CD4-positive, alpha-beta T cell treated with Interleukin-21 for 1 hour (primary cell): Measurements from ENCODE around the gene KRT72.

Experiments
- DNase-seq: peaks from one replicate; pipeline ENCODE4 v3.0.0-alpha.2; 2020

The KRT72 gene

GRCh38 chr12:52629281-52630007 lies 28.2 kb upstream of the KRT72 start:
- no peak for DNase-seq

DNA sequence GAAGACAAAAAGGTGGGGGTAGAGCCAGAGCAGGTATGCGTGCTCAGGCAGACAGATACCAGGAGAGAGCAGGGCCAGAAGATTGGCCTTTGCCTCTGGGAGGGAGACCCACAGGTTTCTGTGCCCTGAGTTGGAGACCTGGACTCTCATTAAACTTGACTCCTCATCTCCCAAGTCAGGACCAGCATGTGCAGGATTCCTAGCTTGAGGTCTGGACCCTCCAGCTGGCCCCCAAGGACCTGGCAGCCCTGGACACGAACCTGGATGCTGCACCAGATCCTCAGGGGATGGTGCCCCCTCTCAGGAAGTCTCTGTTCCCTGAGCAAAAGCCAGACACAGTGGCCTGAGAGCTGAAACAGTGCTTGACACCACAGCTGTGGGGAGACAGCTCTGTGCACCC lies 27.6 kb upstream of the KRT72 start:
- no peak for DNase-seq

- no peak for DNase-seq
Observed at GRCh38 chr12:52628111-52628507, 26.8 kb upstream of the KRT72 start.

DNA sequence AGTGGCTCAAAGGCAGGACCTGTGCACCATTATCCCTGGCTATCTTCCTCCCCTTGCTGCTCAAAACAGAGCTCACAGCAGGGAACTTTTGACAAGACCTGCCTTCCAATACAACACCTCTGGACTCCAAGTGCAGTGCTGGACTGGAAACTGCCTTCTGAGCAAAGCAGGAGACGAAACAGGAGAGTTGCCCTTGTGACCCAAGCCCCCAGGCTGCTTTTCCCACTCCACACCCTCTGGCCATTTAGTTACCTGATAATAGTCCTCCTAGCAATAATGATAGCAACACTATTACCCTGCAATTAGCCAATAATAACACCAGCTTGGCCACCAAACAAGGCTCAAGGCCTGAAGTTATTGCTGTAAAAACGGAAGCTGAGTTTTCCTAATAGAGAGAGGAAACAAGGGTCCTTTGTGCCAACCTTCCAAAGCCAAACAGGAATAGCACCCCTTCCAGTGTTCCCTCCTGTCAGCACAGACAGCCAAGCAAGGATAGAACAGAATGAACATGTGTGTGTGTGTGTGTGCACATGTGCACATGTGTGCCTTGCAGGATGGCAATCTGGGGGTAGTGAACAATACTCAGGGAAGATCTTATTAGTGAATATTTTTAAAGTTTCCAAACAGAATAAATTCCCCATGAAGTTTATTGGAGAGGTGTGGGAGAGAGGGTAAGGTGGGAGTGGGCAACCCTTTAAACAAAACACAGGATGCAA lies 26.3 kb upstream of the KRT72 start:
- DNase-seq, result no peak

- no peak for DNase-seq
Observed at GRCh38 chr12:52622349-52622748, 21.1 kb upstream of the KRT72 start.

- no peak for DNase-seq
Observed at GRCh38 chr12:52618866-52619265, 17.6 kb upstream of the KRT72 start.

DNA sequence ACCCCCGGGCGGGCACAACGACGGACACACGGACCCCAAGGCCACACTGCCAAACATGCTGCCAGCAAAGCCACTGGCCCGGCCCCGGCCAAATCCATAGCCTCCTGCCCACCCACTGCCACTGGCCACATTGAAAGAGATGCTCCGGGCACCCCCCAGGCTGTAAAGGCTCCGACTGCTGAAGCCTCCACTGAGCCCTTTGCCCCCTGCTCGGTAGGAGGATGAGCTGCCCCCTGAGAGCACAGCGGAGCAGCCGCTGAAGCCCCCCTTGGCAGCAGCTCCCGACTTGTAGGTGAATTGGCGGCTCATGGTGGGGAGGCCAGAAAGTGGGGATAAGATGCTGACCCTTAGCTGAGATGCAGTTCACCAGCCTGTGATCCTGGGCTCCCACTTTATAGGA lies 17.0 kb upstream of the KRT72 start, which contains the start of gene KRT73:
Gene KRT73, minus strand, starts transcription at position 344 of the 400 bp plus-strand sequence. Its CDS starts 35 bp downstream, at position 309.
- DNase-seq, result no peak

DNA sequence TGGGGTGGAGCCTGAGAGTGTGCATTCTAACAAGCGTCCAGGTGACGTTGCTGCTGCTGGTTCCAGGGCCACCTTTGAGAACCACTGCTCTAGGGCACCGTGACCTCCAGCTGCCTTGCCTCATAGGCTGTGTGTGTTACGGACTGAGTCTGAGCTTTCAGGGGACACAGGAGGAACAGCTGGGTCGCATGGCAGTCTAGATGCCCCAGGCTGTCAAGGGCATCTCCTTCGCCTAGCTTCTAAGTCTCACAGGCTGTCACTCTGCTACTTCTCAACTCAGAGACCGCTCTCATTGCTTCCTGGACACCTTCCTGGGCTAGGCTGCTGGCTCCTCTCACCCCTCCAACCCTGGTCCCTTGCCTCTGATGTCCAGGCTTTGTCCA lies 16.1 kb upstream of the KRT72 start:
- DNase-seq, result no peak

GRCh38 chr12:52616680-52617402 lies 15.6 kb upstream of the KRT72 start:
- DNase-seq, result no peak

GRCh38 chr12:52615912-52616311 lies 14.6 kb upstream of the KRT72 start:
- no peak for DNase-seq

GRCh38 chr12:52615208-52615868 lies 14.1 kb upstream of the KRT72 start:
- no peak for DNase-seq

DNA sequence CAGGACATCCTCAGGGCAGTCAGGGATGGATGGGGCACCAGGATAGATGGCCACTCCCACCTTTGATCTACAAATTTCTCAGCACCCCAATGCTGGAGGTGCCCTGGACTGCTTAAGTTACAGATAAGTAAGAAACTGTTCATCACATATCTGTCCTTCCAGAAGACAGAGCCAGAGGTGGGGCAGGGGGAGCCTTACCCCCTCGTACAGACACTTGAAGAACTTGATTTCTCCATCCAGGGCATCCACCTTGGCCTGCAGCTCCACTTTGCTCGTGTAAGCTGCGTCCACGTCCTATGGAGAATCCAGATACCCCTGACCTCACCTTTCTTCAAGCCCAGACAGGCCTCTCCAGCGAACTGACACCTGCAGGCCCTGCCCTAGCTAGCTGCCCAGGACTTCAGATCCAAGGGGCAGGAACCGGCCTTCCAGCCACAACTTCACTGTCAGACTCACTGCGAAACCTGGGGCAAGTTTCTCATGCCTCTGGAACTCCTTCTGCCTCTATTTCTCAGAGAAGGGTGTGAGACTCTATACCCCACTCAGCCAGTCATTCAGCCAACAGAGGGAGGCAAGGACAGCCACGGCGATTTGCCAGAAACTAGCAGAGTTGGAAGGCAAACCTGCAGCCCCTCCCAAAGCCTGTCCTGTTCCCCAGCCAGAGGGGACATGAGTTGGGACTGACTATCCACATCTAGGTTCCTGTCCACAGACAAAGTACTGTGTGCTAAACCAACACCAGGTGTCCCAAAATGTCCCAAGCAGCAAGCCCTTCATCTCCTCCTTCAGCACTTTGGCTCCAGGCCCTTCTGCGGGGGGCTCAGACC lies 13.3 kb upstream of the KRT72 start:
- DNase-seq, result no peak

DNA sequence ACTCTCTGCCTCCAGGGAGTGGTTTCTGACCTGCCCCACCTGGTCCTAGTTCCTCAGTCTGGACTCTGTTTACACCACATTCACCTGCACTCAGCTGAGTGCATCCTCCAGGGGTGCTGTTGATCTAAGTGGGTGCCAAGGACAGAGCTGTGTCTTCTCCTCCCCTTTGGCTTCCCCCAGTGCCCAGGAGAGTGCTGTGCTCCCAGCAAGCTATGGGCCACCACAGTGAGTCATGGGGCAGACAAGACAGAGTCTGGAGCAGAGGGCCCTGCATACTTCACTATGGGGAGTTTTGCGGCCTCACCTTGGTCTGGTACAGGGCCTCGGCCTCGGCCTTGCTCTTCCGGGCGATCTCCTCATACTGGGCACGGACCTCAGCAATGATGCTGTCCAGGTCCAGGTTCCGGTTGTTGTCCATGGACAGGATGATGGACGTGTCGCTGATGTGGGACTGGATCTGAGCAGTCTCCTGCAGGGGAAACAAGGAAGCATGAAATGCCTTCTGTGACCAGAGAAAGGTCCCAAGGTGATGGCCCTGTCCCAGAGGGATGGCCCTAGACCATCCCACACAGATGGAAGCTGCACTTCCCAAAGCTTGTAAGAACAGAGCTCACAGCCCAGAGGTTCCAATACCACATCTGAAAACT lies 12.2 kb upstream of the KRT72 start:
- no peak for DNase-seq

DNA sequence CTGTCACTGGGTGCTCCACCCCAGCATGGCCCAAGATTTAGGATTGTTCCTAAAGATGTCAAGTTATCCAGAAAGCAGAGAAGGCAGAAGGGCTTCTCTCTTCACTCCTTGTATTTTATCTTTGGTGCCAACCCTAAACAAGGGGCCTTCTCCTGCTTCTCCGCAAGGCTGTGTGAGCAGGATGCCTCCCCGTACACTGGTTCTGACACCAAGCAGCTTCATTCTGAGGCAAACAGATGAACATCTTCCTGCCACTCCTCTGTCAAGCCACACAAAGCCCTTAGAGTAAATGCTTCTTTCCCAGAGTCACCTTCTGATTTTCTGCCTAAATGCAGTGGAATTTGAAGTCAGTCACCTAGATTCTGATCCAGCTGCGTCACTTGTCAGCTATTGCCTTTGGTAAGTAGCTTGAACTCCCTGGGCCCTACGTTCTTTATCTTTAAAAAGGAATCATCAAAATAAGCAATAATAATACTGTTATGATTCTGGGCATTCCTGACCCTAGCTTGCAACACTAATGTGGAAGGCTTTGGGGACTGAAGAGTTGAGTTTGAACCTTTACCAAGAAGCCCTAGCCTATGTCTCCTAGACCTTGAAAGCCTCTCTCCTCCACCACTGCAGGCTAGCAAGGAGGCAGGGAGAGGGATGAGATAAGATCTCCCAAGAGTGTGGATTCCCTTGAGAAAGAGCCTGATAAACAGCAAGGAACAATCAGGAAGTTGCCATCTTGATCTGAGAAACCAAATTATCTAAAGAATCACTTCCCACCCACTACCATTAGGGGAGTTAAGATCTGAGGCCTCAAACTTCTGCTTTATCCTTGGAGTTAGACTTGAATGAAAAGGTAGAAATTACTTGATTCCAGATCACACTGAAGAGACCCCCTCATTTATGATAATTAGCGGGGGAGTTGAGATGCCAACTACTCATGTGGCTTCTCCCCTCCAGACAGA lies 11.4 kb upstream of the KRT72 start:
- DNase-seq, result no peak

DNA sequence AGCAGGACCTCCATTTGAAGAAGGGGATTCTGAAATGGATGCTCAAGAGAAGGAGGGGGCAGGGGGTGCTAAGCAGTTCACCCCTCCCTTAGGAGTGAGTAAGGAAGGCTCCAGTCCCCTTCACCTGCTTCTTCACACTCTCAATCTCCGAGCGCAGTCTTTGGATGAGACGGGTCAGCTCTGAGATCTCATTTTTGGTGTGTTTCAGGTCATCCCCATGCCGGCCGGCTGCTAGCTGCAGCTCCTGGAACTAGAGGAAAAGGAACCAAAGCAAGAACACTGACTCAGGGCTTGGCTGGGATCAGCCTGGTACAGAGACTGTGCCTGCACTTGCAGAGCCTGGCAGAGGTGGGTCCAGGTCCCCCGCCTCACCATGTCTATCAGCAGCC lies 9.8 kb upstream of the KRT72 start:
- DNase-seq, result no peak

- DNase-seq, result no peak
Observed at GRCh38 chr12:52608826-52609630, 7.8 kb upstream of the KRT72 start.

- DNase-seq, result no peak
Observed at GRCh38 chr12:52608161-52608560, 6.9 kb upstream of the KRT72 start.

GRCh38 chr12:52607314-52607713 lies 6.1 kb upstream of the KRT72 start:
- DNase-seq, result no peak

DNA sequence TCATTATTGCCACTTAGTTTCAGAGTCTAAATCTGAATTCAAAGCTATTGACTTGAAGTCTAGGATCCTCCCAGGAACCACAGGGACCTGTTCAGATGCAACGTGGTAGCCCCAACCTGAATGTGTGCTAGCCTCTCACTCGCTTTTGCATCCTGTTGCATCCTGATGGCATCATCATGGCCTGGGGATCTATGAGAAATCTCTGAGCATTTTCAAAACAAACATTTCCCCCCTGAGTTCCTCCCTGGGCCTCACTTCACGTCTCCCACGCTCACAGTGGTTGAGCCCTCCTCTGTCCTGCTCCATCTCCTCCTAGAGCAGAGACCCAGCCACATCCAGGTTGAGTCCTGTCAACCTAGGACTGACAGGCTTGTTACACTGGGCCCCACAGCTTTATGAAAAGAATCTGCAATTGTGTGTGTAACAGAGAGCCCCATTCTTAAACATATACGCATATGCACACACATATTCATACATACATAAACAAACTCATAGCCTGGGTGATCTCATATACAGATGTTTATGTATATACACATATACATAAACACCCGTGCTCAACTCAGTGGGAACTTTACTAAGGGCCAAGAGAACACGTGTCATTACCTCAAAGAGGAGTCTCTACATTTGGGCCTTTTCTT lies 5.4 kb upstream of the KRT72 start:
- no peak for DNase-seq
